Effector memory CD4-positive, alpha-beta T cell (primary cell): ENCODE data around the gene FLVCR1.

Experiments
- DNase-seq, 3 donors: peaks; one replicate each; pipeline ENCODE4 v3.0.0-alpha.2; 2020
- H3K27ac ChIP-seq: 2 replicates; pipeline ENCODE4 v1.7.0; 2013; ENCODE audit warnings: mild to moderate bottlenecking, low read length, moderate library complexity; ENCODE audit not compliant: insufficient read depth, poor library complexity, severe bottlenecking
- H3K27me3 ChIP-seq: replicated peaks from 2 replicates; pipeline ENCODE4 v1.7.0; 2013; ENCODE audit warnings: mild to moderate bottlenecking, low read length; ENCODE audit not compliant: insufficient read depth, control insufficient read depth, poor library complexity, severe bottlenecking
- H3K36me3 ChIP-seq: 2 replicates; pipeline ENCODE4 v1.7.0; 2013; ENCODE audit warnings: mild to moderate bottlenecking, low read length, moderate library complexity; ENCODE audit not compliant: control insufficient read depth, insufficient read depth
- H3K4me1 ChIP-seq: 2 replicates; pipeline ENCODE4 v1.7.0; 2013; ENCODE audit warnings: low read length, mild to moderate bottlenecking; ENCODE audit not compliant: control insufficient read depth, insufficient read depth, poor library complexity, severe bottlenecking
- H3K4me3 ChIP-seq: 2 replicates; pipeline ENCODE4 v1.7.0; 2013; ENCODE audit warnings: low read length, low read depth, mild to moderate bottlenecking; ENCODE audit not compliant: insufficient read depth, poor library complexity, severe bottlenecking
- H3K9me3 ChIP-seq: 2 replicates; pipeline ENCODE4 v1.7.0; 2013; ENCODE audit warnings: mild to moderate bottlenecking, low read length, moderate library complexity; ENCODE audit not compliant: control insufficient read depth

FLVCR1 gene

DNA sequence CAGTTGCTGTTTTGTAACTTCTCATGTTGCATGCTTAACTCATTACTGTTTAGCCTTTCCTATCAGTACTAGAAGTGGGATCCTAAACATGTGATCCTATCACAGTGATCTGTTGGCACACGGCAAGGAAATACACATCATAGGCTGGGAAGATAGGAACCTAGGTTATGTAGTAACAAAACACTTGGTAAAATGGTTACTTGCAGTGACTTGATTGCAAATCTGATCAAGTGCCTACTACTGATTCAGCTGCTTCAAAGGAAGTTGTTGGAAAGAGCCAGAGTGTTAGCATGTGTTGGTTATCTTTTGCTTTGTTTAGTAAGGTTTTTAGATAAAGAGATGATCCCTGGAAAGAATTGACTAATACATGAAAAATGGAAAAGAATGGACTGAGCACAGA, 83.4 kb downstream of the FLVCR1 start:
- Histone ChIP-seq H3K36me3 (no peaks in the 10 kb centered on the region), H3K27me3 (no peaks in the 10 kb centered on the region), H3K27ac (no peak overlapping the region), H3K4me1 (no peaks in the 10 kb centered on the region), H3K4me3 (no peak overlapping the region), H3K9me3 (no peaks in the 10 kb centered on the region)
- DNase-seq = no peak

- Histone ChIP-seq H3K4me3 (no peak overlapping the region), H3K27me3 (no peaks in the 10 kb centered on the region), H3K27ac (no peak overlapping the region), H3K9me3 (no peaks in the 10 kb centered on the region), H3K36me3 (no peaks in the 10 kb centered on the region), H3K4me1 (no peaks in the 10 kb centered on the region)
- no peak for DNase-seq
Observed at GRCh38 chr1:212942679-212943392, 84.8 kb downstream of the FLVCR1 start.

- no peaks in the 10 kb centered on the region for H3K27me3 ChIP-seq
- DNase-seq = no peak
- no peaks in the 10 kb centered on the region for H3K36me3 ChIP-seq
- H3K9me3 ChIP-seq = no peaks in the 10 kb centered on the region
- no peak overlapping the region for H3K4me3 ChIP-seq
- no peak overlapping the region for H3K27ac ChIP-seq
- H3K4me1 ChIP-seq = no peaks in the 10 kb centered on the region
Observed at GRCh38 chr1:212943393-212943710, 85.3 kb downstream of the FLVCR1 start.

DNA sequence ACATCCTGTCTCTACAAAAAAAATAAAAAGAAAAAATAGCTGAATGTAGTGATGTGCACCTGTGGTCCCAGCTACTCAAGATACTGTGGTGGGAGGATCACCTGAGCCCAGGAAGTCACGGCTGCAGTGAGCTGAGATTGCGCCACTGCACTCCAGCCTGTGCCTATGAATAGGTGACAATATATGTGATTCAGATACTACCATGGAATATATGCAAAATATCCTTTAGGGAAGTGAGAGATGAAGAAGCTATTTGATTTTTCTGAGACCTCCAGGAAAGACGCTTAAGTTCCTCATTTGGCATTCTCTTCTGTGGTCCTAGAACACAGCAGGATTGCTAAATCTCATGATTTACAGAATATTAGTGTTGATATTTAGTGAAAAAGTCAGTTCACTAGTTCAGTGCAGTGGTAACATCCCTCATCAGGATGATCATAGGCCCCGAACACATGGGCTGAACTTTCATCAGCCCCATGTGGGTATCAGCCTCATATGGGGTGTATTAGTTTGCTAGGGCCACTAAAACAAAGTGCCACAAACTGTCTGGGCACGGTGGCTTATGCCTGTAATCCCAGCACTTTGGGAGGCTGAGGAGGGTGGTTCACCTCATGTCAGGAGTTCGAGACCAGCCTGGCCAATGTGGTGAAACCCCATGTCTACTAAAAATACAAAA, 86.3 kb downstream of the FLVCR1 start:
- DNase-seq = no peak
- Histone ChIP-seq H3K27me3 (no peaks in the 10 kb centered on the region), H3K27ac (no peak overlapping the region), H3K4me1 (no peaks in the 10 kb centered on the region), H3K4me3 (no peak overlapping the region), H3K9me3 (no peaks in the 10 kb centered on the region), H3K36me3 (no peaks in the 10 kb centered on the region)

- Histone ChIP-seq H3K4me3 (no peak overlapping the region), H3K27me3 (no peaks in the 10 kb centered on the region)
Observed at GRCh38 chr1:212945056-212945455, 87.0 kb downstream of the FLVCR1 start.

GRCh38 chr1:212945463-212946160, 87.5 kb downstream of the FLVCR1 start:
- Histone ChIP-seq H3K27ac (no peak overlapping the region), H3K9me3 (no peaks in the 10 kb centered on the region), H3K27me3 (no peaks in the 10 kb centered on the region), H3K4me3 (no peak overlapping the region), H3K4me1 (peaks cover 1% of the 10 kb centered on the region), H3K36me3 (no peaks in the 10 kb centered on the region)
- DNase-seq = no peak

More at GRCh38 chr1:212945056-212945455, 87.0 kb downstream of the FLVCR1 start:
- H3K9me3 ChIP-seq = no peaks in the 10 kb centered on the region
- H3K4me1 ChIP-seq = no peaks in the 10 kb centered on the region
- H3K27ac ChIP-seq = no peak overlapping the region
- H3K36me3 ChIP-seq = no peaks in the 10 kb centered on the region
- no peak for DNase-seq

DNA sequence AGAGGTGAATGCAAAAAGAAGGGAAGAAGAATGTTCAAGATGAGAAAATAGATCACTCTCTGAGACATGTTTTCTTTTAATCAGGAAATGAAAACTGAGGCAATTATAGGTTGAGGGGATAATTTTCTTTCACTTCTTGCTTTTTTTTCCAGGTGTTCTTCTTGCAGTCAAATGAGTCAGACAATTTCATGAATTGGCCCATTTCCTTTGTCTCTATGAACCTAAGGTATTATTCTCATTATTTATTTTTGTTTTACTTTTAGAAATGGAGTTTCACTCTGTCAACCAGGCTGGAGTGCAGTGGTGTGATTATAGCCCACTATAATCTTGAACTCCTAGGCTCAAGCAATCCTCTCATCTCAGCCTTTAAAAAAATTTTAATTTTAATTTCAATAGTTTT, 88.8 kb downstream of the FLVCR1 start:
- H3K27ac ChIP-seq = no peak overlapping the region
- H3K27me3 ChIP-seq = peaks cover 5% of the 10 kb centered on the region
- H3K9me3 ChIP-seq = no peaks in the 10 kb centered on the region
- H3K4me3 ChIP-seq = no peak overlapping the region
- H3K4me1 ChIP-seq = peaks cover 9% of the 10 kb centered on the region
- H3K36me3 ChIP-seq = no peaks in the 10 kb centered on the region
- DNase-seq = no peak
